Trophoblast cell (in vitro differentiated cells and primary cell): ENCODE data around the gene ZDHHC21.

Experiments used
- DNase-seq, 2 donors: peaks; one replicate each; pipeline ENCODE4 v3.0.0-alpha.2; 2016
- H2AFZ ChIP-seq: 2 replicates; pipeline ENCODE4 v1.6.1; 2013; ENCODE audit warnings: low read length, moderate library complexity, mild to moderate bottlenecking; ENCODE audit not compliant: insufficient read depth, poor library complexity
- H2AK5ac ChIP-seq: 2 replicates; pipeline ENCODE4 v1.6.1; 2013; ENCODE audit warnings: mild to moderate bottlenecking, low read length
- H2BK120ac ChIP-seq: 2 replicates; pipeline ENCODE4 v1.6.1; 2013; ENCODE audit warnings: low read length, mild to moderate bottlenecking, moderate library complexity; ENCODE audit not compliant: insufficient read depth, poor library complexity
- H2BK12ac ChIP-seq: 2 replicates; pipeline ENCODE4 v1.6.1; 2013; ENCODE audit warnings: mild to moderate bottlenecking, low read length, moderate library complexity
- H2BK5ac ChIP-seq: 2 replicates; pipeline ENCODE4 v1.6.1; 2013; ENCODE audit warnings: low read length, low read depth, moderate library complexity, mild to moderate bottlenecking; ENCODE audit not compliant: poor library complexity
- H3K14ac ChIP-seq: 2 replicates; pipeline ENCODE4 v1.6.1; 2013; ENCODE audit warnings: mild to moderate bottlenecking, low read length
- H3K18ac ChIP-seq: 2 replicates; pipeline ENCODE4 v1.6.1; 2013; ENCODE audit warnings: mild to moderate bottlenecking, low read length
- H3K23ac ChIP-seq: 2 replicates; pipeline ENCODE4 v1.6.1; 2013; ENCODE audit warnings: low read length
- H3K27ac ChIP-seq: 2 replicates; pipeline ENCODE4 v1.5.1; 2013; ENCODE audit warnings: low read depth, mild to moderate bottlenecking, inconsistent platforms, low read length, moderate library complexity
- H3K27me3 ChIP-seq: 2 replicates; pipeline ENCODE4 v1.6.1; 2013; ENCODE audit warnings: inconsistent platforms, mild to moderate bottlenecking, low read length, moderate library complexity; ENCODE audit not compliant: insufficient read depth
- H3K36me3 ChIP-seq, 2 experiments: 1 replicate in 1 of 2; 2 replicates in 1 of 2; pipeline ENCODE4 v1.6.1; 2013; ENCODE audit warnings: low read length in 2 of 2, mild to moderate bottlenecking in 2 of 2, moderate library complexity in 1 of 2; ENCODE audit not compliant: insufficient read depth in 2 of 2, control insufficient read depth in 1 of 2
- H3K4ac ChIP-seq: 2 replicates; pipeline ENCODE4 v1.6.1; 2013; ENCODE audit warnings: low read depth, mild to moderate bottlenecking, low read length, moderate library complexity
- H3K4me1 ChIP-seq, 2 experiments: 1 replicate in 1 of 2; 2 replicates in 1 of 2; pipeline ENCODE4 v1.6.1; 2013; ENCODE audit warnings: low read length in 2 of 2, mild to moderate bottlenecking in 2 of 2, moderate library complexity in 1 of 2; ENCODE audit not compliant: insufficient read depth in 2 of 2, control insufficient read depth in 1 of 2
- H3K4me2 ChIP-seq: 2 replicates; pipeline ENCODE4 v1.6.1; 2013; ENCODE audit warnings: inconsistent platforms, mild to moderate bottlenecking, low read length, moderate library complexity
- H3K4me3 ChIP-seq: 2 replicates; pipeline ENCODE4 v1.5.1; 2013; ENCODE audit warnings: mild to moderate bottlenecking, low read depth, low read length, inconsistent platforms
- H3K79me1 ChIP-seq: one replicate; pipeline ENCODE4 v1.6.1; 2013; ENCODE audit warnings: low read length
- H3K79me2 ChIP-seq: 2 replicates; pipeline ENCODE4 v1.6.1; 2013; ENCODE audit warnings: low read length, mild to moderate bottlenecking; ENCODE audit not compliant: control insufficient read depth, insufficient read depth, poor library complexity
- H3K9ac ChIP-seq: 2 replicates; pipeline ENCODE4 v1.6.1; 2013; ENCODE audit warnings: mild to moderate bottlenecking, low read length
- H3K9me3 ChIP-seq: 2 replicates; pipeline ENCODE4 v1.6.1; 2013; ENCODE audit warnings: low read depth, mild to moderate bottlenecking, control low read depth, inconsistent platforms, low read length; ENCODE audit not compliant: insufficient read depth
- H4K12ac ChIP-seq: 2 replicates; pipeline ENCODE4 v1.6.1; 2013; ENCODE audit warnings: low read depth, mild to moderate bottlenecking, low read length, moderate library complexity
- H4K8ac ChIP-seq: 2 replicates; pipeline ENCODE4 v1.6.1; 2013; ENCODE audit warnings: low read depth, mild to moderate bottlenecking, low read length, moderate library complexity
- H4K91ac ChIP-seq: one replicate; pipeline ENCODE4 v1.6.1; 2013; ENCODE audit warnings: low read depth, mild to moderate bottlenecking, low read length, moderate library complexity
- WGBS: extraction: QIAGEN DNeasy Blood & Tissue Kit; methylation state at CpG from one replicate; pipeline ENCODE4 v1.1.7; 2013; ENCODE audit warnings: missing lambda C conversion rate; ENCODE audit not compliant: insufficient read length, insufficient coverage; ENCODE audit errors: extremely low coverage; 5-methylcytosine and 5-hydroxymethylcytosine counted together

ZDHHC21 gene

GRCh38 chr9:14705079-14705478 lies 11.8 kb upstream of the ZDHHC21 start:
- Histone ChIP-seq H2AFZ (no peak overlapping the region), H3K4me2 (no peak overlapping the region), H3K79me1 (no peaks in the 10 kb centered on the region), H2BK120ac (no peak overlapping the region), H3K14ac (no peak overlapping the region), H3K79me2 (no peaks in the 10 kb centered on the region), H4K8ac (no peak overlapping the region), H2AK5ac (no peak overlapping the region), H4K91ac (no peak overlapping the region), H4K12ac (no peak overlapping the region), H3K27ac (no peak overlapping the region), H3K4me1 (no peaks in the 10 kb centered on the region), H3K9me3 (no peaks in the 10 kb centered on the region), H2BK5ac (no peak overlapping the region), H3K27me3 (no peaks in the 10 kb centered on the region), H3K4me3 (no peak overlapping the region), H3K36me3 (no peaks in the 10 kb centered on the region), H2BK12ac (no peak overlapping the region), H3K18ac (no peak overlapping the region), H3K23ac (no peak overlapping the region), H3K4ac (no peak overlapping the region), H3K9ac (no peak overlapping the region)
- DNase-seq = no peak

- Histone ChIP-seq H2AFZ (no peak overlapping the region), H3K79me1 (no peaks in the 10 kb centered on the region), H3K79me2 (no peaks in the 10 kb centered on the region), H4K12ac (no peak overlapping the region), H3K14ac (no peak overlapping the region), H4K8ac (no peak overlapping the region), H3K23ac (no peak overlapping the region), H3K4me3 (no peak overlapping the region), H3K36me3 (no peaks in the 10 kb centered on the region), H3K27ac (no peak overlapping the region), H3K18ac (no peak overlapping the region), H4K91ac (no peak overlapping the region), H3K9ac (no peak overlapping the region), H3K4me1 (no peaks in the 10 kb centered on the region), H3K9me3 (no peaks in the 10 kb centered on the region), H2AK5ac (no peak overlapping the region), H3K4me2 (no peak overlapping the region), H3K4ac (no peak overlapping the region), H2BK120ac (no peak overlapping the region), H2BK5ac (no peak overlapping the region), H3K27me3 (no peaks in the 10 kb centered on the region), H2BK12ac (no peak overlapping the region)
- no CpG with 5 or more reads among the region's 3 CpGs for WGBS
- no peak for DNase-seq
These were observed 11.0 kb upstream of the ZDHHC21 start for GRCh38 chr9:14704281-14704680.

- WGBS = no CpG with 5 or more reads among the region's 4 CpGs
- Histone ChIP-seq H2BK5ac (no peak overlapping the region), H4K12ac (no peak overlapping the region), H3K4ac (no peak overlapping the region), H2AK5ac (no peak overlapping the region), H2AFZ (no peak overlapping the region), H3K14ac (no peak overlapping the region), H3K79me2 (no peaks in the 10 kb centered on the region), H3K4me2 (no peak overlapping the region), H4K91ac (no peak overlapping the region), H3K36me3 (no peaks in the 10 kb centered on the region), H3K79me1 (no peaks in the 10 kb centered on the region), H3K4me3 (no peak overlapping the region), H4K8ac (no peak overlapping the region), H3K18ac (no peak overlapping the region), H3K9me3 (no peaks in the 10 kb centered on the region), H3K4me1 (no peaks in the 10 kb centered on the region), H3K23ac (no peak overlapping the region), H3K27ac (no peak overlapping the region), H2BK120ac (no peak overlapping the region), H3K27me3 (no peaks in the 10 kb centered on the region), H3K9ac (no peak overlapping the region), H2BK12ac (no peak overlapping the region)
- DNase-seq = no peak
These were observed 9.0 kb upstream of the ZDHHC21 start for GRCh38 chr9:14702200-14702720.

- H3K4me2 ChIP-seq = peak overlapping the region; percentile 92
- peak overlapping the region; percentile 70 for H3K4ac ChIP-seq
- H2AK5ac ChIP-seq = no peak overlapping the region
- H3K79me2 ChIP-seq = peaks cover 4% of the 10 kb centered on the region
- H3K36me3 ChIP-seq = peaks cover 2 to 5% of the 10 kb centered on the region in 2 experiments
- no peaks in the 10 kb centered on the region for H3K27me3 ChIP-seq
- H3K14ac ChIP-seq = no peak overlapping the region
- H3K9me3 ChIP-seq = no peaks in the 10 kb centered on the region
- H3K18ac ChIP-seq = peak overlapping the region; percentile 77
- H4K8ac ChIP-seq = peak overlapping the region; percentile 96
- peak overlapping the region; percentile 70 for H4K91ac ChIP-seq
- WGBS = no CpG with 5 or more reads among the region's 35 CpGs
- peak overlapping the region; percentile 87 for H2AFZ ChIP-seq
- no peak overlapping the region for H3K27ac ChIP-seq
- H4K12ac ChIP-seq = no peak overlapping the region
- no peak overlapping the region for H3K23ac ChIP-seq
- peak overlapping the region; percentile 88 for H3K4me3 ChIP-seq
- H3K4me1 ChIP-seq = peaks cover 0 to 3% of the 10 kb centered on the region in 2 experiments
- peak in 1 of 2 donors; percentile 16 for DNase-seq
- H2BK12ac ChIP-seq = no peak overlapping the region
- H2BK5ac ChIP-seq = no peak overlapping the region
- H3K79me1 ChIP-seq = peaks cover 7% of the 10 kb centered on the region
- peak overlapping the region; percentile 74 for H3K9ac ChIP-seq
- H2BK120ac ChIP-seq = no peak overlapping the region
These were observed 572 bp downstream of the ZDHHC21 start for GRCh38 chr9:14692470-14693250.
